PC-3 (cell line): ENCODE results near the gene IRX4. TPM values are rescaled to one million over a fixed set of nuclear protein-coding genes. Genes with fewer than 3 reads are reported as not detected.

ENCODE experiments used
- ATAC-seq: fragments of 200-7000 bp; cut with Tn5 transposase; 2 replicates; pipeline ENCODE4 v1.9.1; 2020; ENCODE audit warnings: mild to moderate bottlenecking, moderate library complexity
- BruUV-seq: library from RNA; stranded (reverse); fragments of 400-500 nt; replicated peaks from 2 replicates; lab custom pipeline; 2021; lab: Mats Ljungman, UMichigan
- CTCF ChIA-PET: fragments of 300-600 bp; sonication (Branson Sonifier 250); formaldehyde crosslinking; loops from one replicate; lab custom pipeline; 2022; ENCODE audit warnings: antibody characterized with exemption; lab: Charles Lee
- POLR2A ChIA-PET: fragments of 300-600 bp; sonication (Branson Sonifier 250); formaldehyde crosslinking; loops from one replicate; lab custom pipeline; 2022; ENCODE audit warnings: antibody characterized with exemption; ENCODE audit not compliant: unreplicated experiment; lab: Charles Lee
- DNase-seq: peaks from one replicate; pipeline ENCODE4 v3.0.0-alpha.2; 2015
- H2AFZ ChIP-seq: fragments of 300-600 bp; sonication (generic); 2 replicates; pipeline ENCODE4 v1.6.0; 2016; ENCODE audit warnings: antibody characterized with exemption, low read length
- H3F3A ChIP-seq: fragments of 300-600 bp; sonication (generic); one replicate; pipeline ENCODE4 v1.6.0; 2017; ENCODE audit warnings: antibody characterized with exemption, low read length, control low read depth, mild to moderate bottlenecking; ENCODE audit not compliant: unreplicated experiment
- H3K27ac ChIP-seq: fragments of 300-600 bp; sonication (generic); 2 replicates; pipeline ENCODE4 v1.5.1; 2016; ENCODE audit warnings: mild to moderate bottlenecking, low read length
- H3K27me3 ChIP-seq: fragments of 300-600 bp; sonication (generic); 2 replicates; pipeline ENCODE4 v1.6.1; 2016; ENCODE audit warnings: low read length, mixed read lengths
- H3K36me3 ChIP-seq: fragments of 300-600 bp; sonication (generic); 2 replicates; pipeline ENCODE4 v1.6.1; 2016; ENCODE audit warnings: low read depth, mixed run types, low read length, mixed read lengths
- H3K4me1 ChIP-seq: fragments of 300-600 bp; sonication (generic); 2 replicates; pipeline ENCODE4 v1.5.1; 2016; ENCODE audit warnings: low read length; ENCODE audit not compliant: insufficient read depth
- H3K4me2 ChIP-seq: fragments of 300-600 bp; sonication (generic); 2 replicates; pipeline ENCODE4 v1.6.0; 2016; ENCODE audit warnings: low read length
- H3K4me3 ChIP-seq: fragments of 300-600 bp; sonication (generic); 2 replicates; pipeline ENCODE4 v1.5.1; 2016; ENCODE audit warnings: mild to moderate bottlenecking, low read length, mixed read lengths
- H3K79me2 ChIP-seq: fragments of 300-600 bp; sonication (generic); 2 replicates; pipeline ENCODE4 v1.6.1; 2017; ENCODE audit warnings: low read length, mixed read lengths
- H3K9ac ChIP-seq: fragments of 300-600 bp; sonication (generic); 2 replicates; pipeline ENCODE4 v1.6.0; 2016; ENCODE audit warnings: mild to moderate bottlenecking, low read length
- H3K9me2 ChIP-seq: fragments of 300-600 bp; sonication (generic); replicated peaks from 2 replicates; pipeline ENCODE4 v1.6.1; 2016; ENCODE audit warnings: mixed run types, low read length, mixed read lengths
- H3K9me3 ChIP-seq: fragments of 300-600 bp; sonication (generic); 2 replicates; pipeline ENCODE4 v1.6.1; 2016; ENCODE audit warnings: low read length, mixed read lengths
- H4K20me1 ChIP-seq: fragments of 300-600 bp; sonication (generic); 2 replicates; pipeline ENCODE4 v1.6.1; 2016; ENCODE audit warnings: low read length, mixed read lengths
- EZH2 ChIP-seq: fragments of 300-600 bp; sonication (generic); IDR thresholded peaks from one replicate; pipeline ENCODE4 v1.6.1; 2017; ENCODE audit warnings: antibody characterized with exemption, mild to moderate bottlenecking, low read length; ENCODE audit not compliant: unreplicated experiment
- EZH2phosphoT487 ChIP-seq: fragments of 300-600 bp; sonication (generic); IDR thresholded peaks from 2 replicates; pipeline ENCODE4 v1.6.1; 2018; ENCODE audit warnings: mild to moderate bottlenecking, antibody characterized with exemption, low read length, borderline replicate concordance
- intact Hi-C: fragments of 100-400 bp; cut with micrococcal nuclease; formaldehyde crosslinking; loops from 2 replicates; pipeline ENCODE4 v1.9.0; 2023
- total RNA-seq: library from RNA; depleted of rRNA; stranded (reverse); fragments of >200 nt; gene quantifications from 2 replicates; pipeline ENCODE4 v1.2.3, GENCODE V29; 2014
- TF ChIP-seq, protein P1 (sequence below): fragments of 300-600 bp; sonication (generic); conservative IDR thresholded peaks from 2 replicates; pipeline ENCODE4 v1.5.1; 2017; ENCODE audit warnings: antibody characterized with exemption, low read depth, mild to moderate bottlenecking, low read length

Gene IRX4
- total RNA-seq, 1 experiment from 2014 or later: not detected

DNA sequence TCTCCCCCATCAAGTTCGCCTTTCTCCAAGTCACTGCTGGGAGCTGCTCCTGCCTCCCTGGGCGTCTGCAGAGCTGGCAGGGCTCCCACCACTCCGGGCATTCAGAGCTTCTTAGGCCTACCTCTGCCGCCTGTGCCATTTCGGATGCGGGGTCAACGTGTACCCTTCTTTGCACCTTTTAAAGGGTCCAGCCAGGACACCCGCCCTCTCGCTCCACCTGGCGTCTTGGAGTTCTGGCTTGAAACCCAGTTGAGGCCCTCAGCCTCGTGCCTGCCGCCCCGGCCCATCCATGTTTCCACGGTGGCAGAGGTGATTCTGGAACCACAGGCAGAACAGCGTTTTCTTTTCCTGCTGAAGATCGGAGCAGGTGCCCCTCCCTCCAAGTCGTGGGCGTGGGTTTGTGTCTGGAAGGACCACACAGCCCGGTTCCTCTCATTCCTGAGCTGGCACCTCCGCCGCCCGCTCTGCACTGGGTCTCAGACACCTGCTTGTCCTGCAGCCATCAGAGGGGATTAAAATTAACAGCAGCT, 48.6 kb downstream of the IRX4 start:
- POLR2A ChIA-PET: no interaction called here

DNA sequence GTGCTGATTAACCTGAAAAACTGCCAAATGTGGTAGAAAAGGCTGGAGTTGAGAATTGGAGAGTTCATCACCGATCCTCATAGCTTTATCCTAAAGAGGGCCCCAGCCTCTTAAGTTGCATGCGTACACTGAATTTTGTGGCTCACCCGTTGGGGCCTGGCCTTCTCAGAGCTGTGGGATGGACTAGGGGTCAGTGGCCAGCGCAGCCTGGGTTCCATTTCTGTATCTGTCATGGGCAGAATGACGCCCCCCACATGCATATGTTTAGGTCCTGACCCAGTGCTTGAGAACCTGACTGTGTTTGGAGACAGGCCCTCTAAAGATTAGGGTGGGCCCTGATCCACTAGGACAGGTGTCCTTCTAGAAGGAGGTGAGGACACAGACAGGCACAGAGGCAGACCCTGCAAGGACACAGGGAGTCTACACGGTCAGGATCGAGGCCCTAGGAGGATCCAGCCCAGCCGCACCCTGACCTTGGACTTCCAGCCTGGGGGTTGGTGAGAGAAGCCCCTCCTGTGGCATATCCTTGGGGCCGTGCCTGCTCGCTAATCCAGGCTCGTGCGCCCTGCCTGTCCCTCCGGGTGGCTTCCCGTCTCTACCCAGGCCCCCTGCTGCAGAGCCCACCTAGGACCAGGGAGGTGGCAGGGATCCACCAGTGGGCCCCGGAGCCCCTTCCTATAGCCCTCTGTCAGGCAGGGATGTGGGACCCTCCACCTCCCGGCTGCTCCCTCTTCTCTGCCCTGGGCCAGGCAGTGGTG, 49.3 kb downstream of the IRX4 start:
- Histone ChIP-seq H3K27me3 (peaks cover 4% of the 10 kb centered on the region), H3F3A (no peaks in the 10 kb centered on the region), H4K20me1 (no peaks in the 10 kb centered on the region), H3K79me2 (no peaks in the 10 kb centered on the region), H3K4me1 (no peaks in the 10 kb centered on the region), H3K27ac (no peak overlapping the region), H3K4me2 (no peak overlapping the region), H3K9me2 (no peaks in the 10 kb centered on the region), H3K36me3 (no peaks in the 10 kb centered on the region), H3K9me3 (no peaks in the 10 kb centered on the region), H2AFZ (no peak overlapping the region), H3K4me3 (no peak overlapping the region), H3K9ac (no peak overlapping the region)
- no peak for DNase-seq
- ChIA-PET CTCF (no interaction called here), POLR2A (no interaction called here)
- intact Hi-C loops: no loop called here
- BruUV-seq: no TSS peak
- ATAC-seq: no peak
- TF ChIP-seq EZH2phosphoT487 (no peak), EZH2 (no peak)
- TF ChIP-seq, protein P1, sequence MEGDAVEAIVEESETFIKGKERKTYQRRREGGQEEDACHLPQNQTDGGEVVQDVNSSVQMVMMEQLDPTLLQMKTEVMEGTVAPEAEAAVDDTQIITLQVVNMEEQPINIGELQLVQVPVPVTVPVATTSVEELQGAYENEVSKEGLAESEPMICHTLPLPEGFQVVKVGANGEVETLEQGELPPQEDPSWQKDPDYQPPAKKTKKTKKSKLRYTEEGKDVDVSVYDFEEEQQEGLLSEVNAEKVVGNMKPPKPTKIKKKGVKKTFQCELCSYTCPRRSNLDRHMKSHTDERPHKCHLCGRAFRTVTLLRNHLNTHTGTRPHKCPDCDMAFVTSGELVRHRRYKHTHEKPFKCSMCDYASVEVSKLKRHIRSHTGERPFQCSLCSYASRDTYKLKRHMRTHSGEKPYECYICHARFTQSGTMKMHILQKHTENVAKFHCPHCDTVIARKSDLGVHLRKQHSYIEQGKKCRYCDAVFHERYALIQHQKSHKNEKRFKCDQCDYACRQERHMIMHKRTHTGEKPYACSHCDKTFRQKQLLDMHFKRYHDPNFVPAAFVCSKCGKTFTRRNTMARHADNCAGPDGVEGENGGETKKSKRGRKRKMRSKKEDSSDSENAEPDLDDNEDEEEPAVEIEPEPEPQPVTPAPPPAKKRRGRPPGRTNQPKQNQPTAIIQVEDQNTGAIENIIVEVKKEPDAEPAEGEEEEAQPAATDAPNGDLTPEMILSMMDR: no peak

More for the DNA sequence above, 48.6 kb downstream of the IRX4 start:
- H3K27me3 ChIP-seq: peaks cover 4% of the 10 kb centered on the region
- no peaks in the 10 kb centered on the region for H4K20me1 ChIP-seq
- intact Hi-C loops: no loop called here
- DNase-seq (no peak), ATAC-seq (no peak)
- no peaks in the 10 kb centered on the region for H3K79me2 ChIP-seq
- CTCF ChIA-PET: no interaction called here
- no peak overlapping the region for H3K4me3 ChIP-seq
- H3K4me2 ChIP-seq: no peak overlapping the region
- no peaks in the 10 kb centered on the region for H3F3A ChIP-seq
- no peak overlapping the region for H2AFZ ChIP-seq
- no peaks in the 10 kb centered on the region for H3K4me1 ChIP-seq
- no peak overlapping the region for H3K27ac ChIP-seq
- no peaks in the 10 kb centered on the region for H3K36me3 ChIP-seq
- no peak overlapping the region for H3K9ac ChIP-seq
- H3K9me2 ChIP-seq: no peaks in the 10 kb centered on the region
- TF ChIP-seq EZH2: no peak
- TF ChIP-seq EZH2phosphoT487: no peak
- TF ChIP-seq, protein P1: no peak
- no TSS peak for BruUV-seq
- H3K9me3 ChIP-seq: no peaks in the 10 kb centered on the region
